HepG2 (cell line): ENCODE data around the gene PDCD2. TPM values are rescaled to one million over a fixed set of nuclear protein-coding genes. Genes with fewer than 3 reads are reported as not detected.

Experiments used
- ETV6 ChIP-seq: sonication (generic); formaldehyde crosslinking; conservative IDR thresholded peaks from 2 replicates; pipeline ENCODE4 v1.4.0; 2020; ENCODE audit warnings: missing genetic modification reagents
- GFI1 ChIP-seq: sonication (generic); formaldehyde crosslinking; IDR thresholded peaks from 2 replicates; pipeline ENCODE4 v1.5.0; 2020; ENCODE audit warnings: missing genetic modification reagents, mild to moderate bottlenecking, borderline replicate concordance
- GTF3A ChIP-seq: sonication (generic); formaldehyde crosslinking; conservative IDR thresholded peaks from 2 replicates; pipeline ENCODE4 v1.4.0; 2020; ENCODE audit warnings: mild to moderate bottlenecking, missing genetic modification reagents
- KDM6A ChIP-seq: IDR thresholded peaks from 2 replicates; pipeline ENCODE4 v1.6.1; 2016; ENCODE audit warnings: low read depth
- PHF21A ChIP-seq: sonication (generic); formaldehyde crosslinking; IDR thresholded peaks from 2 replicates; pipeline ENCODE4 v1.5.0; 2020; ENCODE audit warnings: mild to moderate bottlenecking, missing genetic modification reagents
- ZNF382 ChIP-seq: sonication (generic); formaldehyde crosslinking; IDR thresholded peaks from 2 replicates; pipeline ENCODE4 v1.5.0; 2020; ENCODE audit warnings: missing genetic modification reagents, mild to moderate bottlenecking, borderline replicate concordance
- polyA plus RNA-seq, 8 experiments: library from polyadenylated mRNA; depleted of rRNA in 3 of 8; stranded (reverse) in 7 of 8; unstranded in 1 of 8; fragments of >200 nt; fragmentation: Illumina TruSeq in 4 of 8; extraction: Trizol in 4 of 8; gene quantifications; 2 replicates each; pipeline versions ENCODE4 v1.2.1 to v1.2.3, GENCODE V29; 2011 to 2016; ENCODE audit warnings: low read depth in 4 of 8, missing spikeins in 1 of 8, mixed read lengths in 1 of 8; ENCODE audit not compliant: insufficient read depth in 1 of 8
- total RNA-seq, 5 experiments: library from RNA; depleted of rRNA; stranded (reverse); fragments of >200 nt; fragmentation: Illumina TruSeq; extraction: Trizol; gene quantifications; 2 replicates each; pipeline ENCODE4 v1.2.3, GENCODE V29; 2016; ENCODE audit warnings: low read depth in 1 of 5
- TF ChIP-seq, protein P1 (sequence below), 2 experiments: sonication (generic) in 1 of 2; formaldehyde crosslinking in 1 of 2; IDR thresholded peaks; 2 replicates each; pipeline versions ENCODE4 v1.6.1 to v1.9.0; 2014 to 2022; ENCODE audit warnings: antibody characterized with exemption in 1 of 2, borderline replicate concordance in 1 of 2, inconsistent platforms in 1 of 2, low read depth in 1 of 2, missing genetic modification reagents in 1 of 2
- TF ChIP-seq, protein P2 (sequence below): IDR thresholded peaks from 2 replicates; pipeline ENCODE4 v1.6.1; 2016; ENCODE audit warnings: missing genetic modification reagents, missing compliant biosample characterization
- TF ChIP-seq, protein P3 (sequence below): sonication (generic); formaldehyde crosslinking; IDR thresholded peaks from 2 replicates; pipeline ENCODE4 v1.5.1; 2020; ENCODE audit warnings: missing genetic modification reagents, mild to moderate bottlenecking, borderline replicate concordance
- TF ChIP-seq, protein P4 (sequence below): sonication (generic); IDR thresholded peaks from 2 replicates; pipeline ENCODE4 v1.6.1; 2016; ENCODE audit warnings: low read depth, borderline replicate concordance
- TF ChIP-seq, protein P5 (sequence below): sonication (generic); formaldehyde crosslinking; IDR thresholded peaks from 2 replicates; pipeline ENCODE4 v1.5.0; 2020; ENCODE audit warnings: mild to moderate bottlenecking, missing genetic modification reagents

PDCD2 gene
- total and polyA plus RNA-seq, 2 of the 13 experiments (the other 11 are each of a cell fraction or from before 2014, with no cell fraction given) = 83.6 to 133 TPM

DNA sequence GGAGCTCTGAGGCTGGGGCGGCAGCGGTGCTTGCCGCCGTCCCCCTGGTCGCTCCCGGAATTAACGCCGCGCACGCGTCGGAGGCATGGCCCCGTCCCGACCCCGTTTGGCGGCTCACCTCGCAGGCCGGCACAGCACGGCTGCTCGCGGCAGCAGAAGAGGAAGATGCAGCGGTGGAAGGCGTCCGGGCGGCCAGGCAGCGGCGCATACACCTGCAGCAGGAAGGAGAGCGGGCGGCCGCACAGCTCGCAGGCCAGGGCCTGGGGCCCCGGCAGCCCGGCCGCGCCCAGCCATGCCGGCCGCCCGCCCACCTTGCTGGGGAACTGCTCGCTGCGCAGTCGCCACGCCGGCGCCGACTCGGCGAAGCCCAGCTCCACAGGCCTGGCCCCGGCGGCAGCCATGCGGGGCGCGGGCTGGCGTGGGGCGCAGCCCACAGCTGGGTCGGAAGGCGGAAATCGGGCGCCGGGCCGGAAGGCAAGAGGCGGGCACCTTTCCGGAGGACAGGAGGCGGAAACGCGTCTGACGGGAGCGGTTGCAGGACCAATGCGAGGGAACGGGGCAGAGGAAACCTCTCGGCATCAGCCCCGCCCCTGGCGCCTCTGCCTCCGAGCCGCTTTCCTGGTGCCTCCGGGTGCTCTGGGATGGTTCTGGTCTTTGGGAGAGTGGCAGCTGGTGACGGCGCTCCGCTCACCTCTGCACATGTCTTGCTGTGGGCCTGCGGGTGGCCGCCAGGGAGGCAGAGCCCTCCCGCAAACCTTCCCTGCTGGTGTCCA is at the start of gene PDCD2 (continued):
- TF ChIP-seq, protein P1, sequence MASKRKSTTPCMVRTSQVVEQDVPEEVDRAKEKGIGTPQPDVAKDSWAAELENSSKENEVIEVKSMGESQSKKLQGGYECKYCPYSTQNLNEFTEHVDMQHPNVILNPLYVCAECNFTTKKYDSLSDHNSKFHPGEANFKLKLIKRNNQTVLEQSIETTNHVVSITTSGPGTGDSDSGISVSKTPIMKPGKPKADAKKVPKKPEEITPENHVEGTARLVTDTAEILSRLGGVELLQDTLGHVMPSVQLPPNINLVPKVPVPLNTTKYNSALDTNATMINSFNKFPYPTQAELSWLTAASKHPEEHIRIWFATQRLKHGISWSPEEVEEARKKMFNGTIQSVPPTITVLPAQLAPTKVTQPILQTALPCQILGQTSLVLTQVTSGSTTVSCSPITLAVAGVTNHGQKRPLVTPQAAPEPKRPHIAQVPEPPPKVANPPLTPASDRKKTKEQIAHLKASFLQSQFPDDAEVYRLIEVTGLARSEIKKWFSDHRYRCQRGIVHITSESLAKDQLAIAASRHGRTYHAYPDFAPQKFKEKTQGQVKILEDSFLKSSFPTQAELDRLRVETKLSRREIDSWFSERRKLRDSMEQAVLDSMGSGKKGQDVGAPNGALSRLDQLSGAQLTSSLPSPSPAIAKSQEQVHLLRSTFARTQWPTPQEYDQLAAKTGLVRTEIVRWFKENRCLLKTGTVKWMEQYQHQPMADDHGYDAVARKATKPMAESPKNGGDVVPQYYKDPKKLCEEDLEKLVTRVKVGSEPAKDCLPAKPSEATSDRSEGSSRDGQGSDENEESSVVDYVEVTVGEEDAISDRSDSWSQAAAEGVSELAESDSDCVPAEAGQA (IDR thresholded peaks at IDR 0.05; ENCODE audit: low read depth) = peak; percentile 71
- TF ChIP-seq, protein P1 (CRISPR knock-in tag; IDR thresholded peaks at IDR 0.05; ENCODE audit: borderline replicate concordance) = peak; percentile 97; the same call in 1 of the 2 replicates
- TF ChIP-seq, protein P2, sequence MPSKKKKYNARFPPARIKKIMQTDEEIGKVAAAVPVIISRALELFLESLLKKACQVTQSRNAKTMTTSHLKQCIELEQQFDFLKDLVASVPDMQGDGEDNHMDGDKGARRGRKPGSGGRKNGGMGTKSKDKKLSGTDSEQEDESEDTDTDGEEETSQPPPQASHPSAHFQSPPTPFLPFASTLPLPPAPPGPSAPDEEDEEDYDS (CRISPR knock-in tag) = peak; percentile 77
- TF ChIP-seq ETV6 (CRISPR knock-in tag) = 0 out of 2 replicates have a peak, but pooled peaks have one; percentile 77
- TF ChIP-seq GFI1 = no peak
- no peak; the same call in 1 of the 2 replicates for TF ChIP-seq KDM6A (CRISPR knock-in tag)
- TF ChIP-seq, protein P3, sequence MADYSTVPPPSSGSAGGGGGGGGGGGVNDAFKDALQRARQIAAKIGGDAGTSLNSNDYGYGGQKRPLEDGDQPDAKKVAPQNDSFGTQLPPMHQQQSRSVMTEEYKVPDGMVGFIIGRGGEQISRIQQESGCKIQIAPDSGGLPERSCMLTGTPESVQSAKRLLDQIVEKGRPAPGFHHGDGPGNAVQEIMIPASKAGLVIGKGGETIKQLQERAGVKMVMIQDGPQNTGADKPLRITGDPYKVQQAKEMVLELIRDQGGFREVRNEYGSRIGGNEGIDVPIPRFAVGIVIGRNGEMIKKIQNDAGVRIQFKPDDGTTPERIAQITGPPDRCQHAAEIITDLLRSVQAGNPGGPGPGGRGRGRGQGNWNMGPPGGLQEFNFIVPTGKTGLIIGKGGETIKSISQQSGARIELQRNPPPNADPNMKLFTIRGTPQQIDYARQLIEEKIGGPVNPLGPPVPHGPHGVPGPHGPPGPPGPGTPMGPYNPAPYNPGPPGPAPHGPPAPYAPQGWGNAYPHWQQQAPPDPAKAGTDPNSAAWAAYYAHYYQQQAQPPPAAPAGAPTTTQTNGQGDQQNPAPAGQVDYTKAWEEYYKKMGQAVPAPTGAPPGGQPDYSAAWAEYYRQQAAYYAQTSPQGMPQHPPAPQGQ (CRISPR knock-in tag) = 0 out of 2 replicates have a peak, but pooled peaks have one; percentile 87
- peak; percentile 74 for TF ChIP-seq PHF21A (CRISPR knock-in tag)
- TF ChIP-seq, protein P4, sequence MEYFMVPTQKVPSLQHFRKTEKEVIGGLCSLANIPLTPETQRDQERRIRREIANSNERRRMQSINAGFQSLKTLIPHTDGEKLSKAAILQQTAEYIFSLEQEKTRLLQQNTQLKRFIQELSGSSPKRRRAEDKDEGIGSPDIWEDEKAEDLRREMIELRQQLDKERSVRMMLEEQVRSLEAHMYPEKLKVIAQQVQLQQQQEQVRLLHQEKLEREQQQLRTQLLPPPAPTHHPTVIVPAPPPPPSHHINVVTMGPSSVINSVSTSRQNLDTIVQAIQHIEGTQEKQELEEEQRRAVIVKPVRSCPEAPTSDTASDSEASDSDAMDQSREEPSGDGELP = peak; percentile 92
- TF ChIP-seq, protein P5, sequence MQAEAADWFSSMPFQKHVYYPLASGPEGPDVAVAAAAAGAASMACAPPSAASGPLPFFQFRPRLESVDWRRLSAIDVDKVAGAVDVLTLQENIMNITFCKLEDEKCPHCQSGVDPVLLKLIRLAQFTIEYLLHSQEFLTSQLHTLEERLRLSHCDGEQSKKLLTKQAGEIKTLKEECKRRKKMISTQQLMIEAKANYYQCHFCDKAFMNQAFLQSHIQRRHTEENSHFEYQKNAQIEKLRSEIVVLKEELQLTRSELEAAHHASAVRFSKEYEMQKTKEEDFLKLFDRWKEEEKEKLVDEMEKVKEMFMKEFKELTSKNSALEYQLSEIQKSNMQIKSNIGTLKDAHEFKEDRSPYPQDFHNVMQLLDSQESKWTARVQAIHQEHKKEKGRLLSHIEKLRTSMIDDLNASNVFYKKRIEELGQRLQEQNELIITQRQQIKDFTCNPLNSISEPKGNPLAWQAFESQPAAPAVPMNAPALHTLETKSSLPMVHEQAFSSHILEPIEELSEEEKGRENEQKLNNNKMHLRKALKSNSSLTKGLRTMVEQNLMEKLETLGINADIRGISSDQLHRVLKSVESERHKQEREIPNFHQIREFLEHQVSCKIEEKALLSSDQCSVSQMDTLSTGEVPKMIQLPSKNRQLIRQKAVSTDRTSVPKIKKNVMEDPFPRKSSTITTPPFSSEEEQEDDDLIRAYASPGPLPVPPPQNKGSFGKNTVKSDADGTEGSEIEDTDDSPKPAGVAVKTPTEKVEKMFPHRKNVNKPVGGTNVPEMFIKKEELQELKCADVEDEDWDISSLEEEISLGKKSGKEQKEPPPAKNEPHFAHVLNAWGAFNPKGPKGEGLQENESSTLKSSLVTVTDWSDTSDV (CRISPR knock-in tag) = peak; percentile 81; the same call in 1 of the 2 replicates
- TF ChIP-seq GTF3A (CRISPR knock-in tag) = no peak
- no peak for TF ChIP-seq ZNF382 (CRISPR knock-in tag)
